Upper lobe of left lung (tissue), 6 donors: ENCODE measurements around the gene TRA2A. TPM values are rescaled to one million over a fixed set of nuclear protein-coding genes. Genes with fewer than 3 reads are reported as not detected.
"Not testable (repeated sequence)": the region's sequence is repeated elsewhere in the genome, so short reads cannot be mapped to it uniquely, and the experiment has no call there.

ENCODE experiments used
- ATAC-seq, 2 donors: fragments of 200-7000 bp; cut with Tn5 transposase; one replicate each; pipeline ENCODE4 v1.9.1; 2022; ENCODE audit warnings: mild to moderate bottlenecking in 2 of 2, moderate library complexity in 2 of 2; ENCODE audit not compliant: low FRiP score in 2 of 2
- DNase-seq, 2 donors: peaks; one replicate each; pipeline ENCODE4 v3.0.0-alpha.2; 2019 to 2020
- H3K27ac ChIP-seq, 4 donors: fragments of 200-600 bp; sonication (generic); one replicate each; pipeline ENCODE4 v1.5.1; 2016 to 2019
- H3K27me3 ChIP-seq, 4 donors: fragments of 200-600 bp; sonication (generic); one replicate each; pipeline ENCODE4 v1.5.1; 2017 to 2019
- H3K36me3 ChIP-seq, 4 donors: fragments of 200-600 bp; sonication (generic); one replicate each; pipeline ENCODE4 v1.5.1; 2016 to 2019
- H3K4me1 ChIP-seq, 4 donors: fragments of 200-600 bp; sonication (generic); one replicate each; pipeline ENCODE4 v1.5.1; 2018 to 2019
- H3K4me3 ChIP-seq, 4 donors: fragments of 200-600 bp; sonication (generic); one replicate each; pipeline ENCODE4 v1.5.1; 2017 to 2019; ENCODE audit warnings: mild to moderate bottlenecking in 2 of 4, moderate library complexity in 1 of 4
- H3K9me3 ChIP-seq, 4 donors: fragments of 200-600 bp; sonication (generic); one replicate each; pipeline ENCODE4 v1.5.1; 2018 to 2019
- CTCF ChIP-seq, 6 experiments: fragments of 450-650 bp in 4 of 6; fragments of 200-600 bp in 2 of 6; sonication (generic) in 2 of 6; IDR thresholded peaks; one replicate each; pipeline ENCODE4 v1.5.1; 2016 to 2019; ENCODE audit warnings: antibody characterized with exemption in 6 of 6
- EP300 ChIP-seq, 4 donors: sonication (generic); formaldehyde crosslinking; IDR thresholded peaks; one replicate each; pipeline ENCODE4 v1.5.1; 2017; ENCODE audit warnings: antibody characterized with exemption in 4 of 4, control low read depth in 2 of 4
- POLR2A ChIP-seq, 4 donors: fragments of 450-650 bp; IDR thresholded peaks; one replicate each; pipeline ENCODE4 v1.5.1; 2016 to 2017; ENCODE audit warnings: antibody characterized with exemption in 4 of 4, mild to moderate bottlenecking in 2 of 4
- POLR2AphosphoS5 ChIP-seq, 2 donors: sonication (generic); formaldehyde crosslinking; IDR thresholded peaks; one replicate each; pipeline ENCODE4 v1.5.1; 2017; ENCODE audit warnings: antibody characterized with exemption in 2 of 2
- WGBS, 2 donors: methylation state at CpG; one replicate each; pipeline ENCODE4 v1.1.5; 2017 to 2018; 5-methylcytosine and 5-hydroxymethylcytosine counted together
- total RNA-seq, 6 donors: library from RNA; depleted of rRNA in 4 of 6; stranded (reverse); fragments of >200 nt in 4 of 6; gene quantifications; one replicate each; pipeline versions ENCODE4 v1.1.0 to v1.2.1, GENCODE V29; 2016 to 2021
- donor health status: DM: no; HTN: no; CAD: no; lungs with moderate emphysema.
- donor health status: DM: no; HTN: yes; CAD: no; lungs with severe emphysema.

TRA2A gene
- total RNA-seq, 6 donors from 2014 or later: 35.1 to 192 (median 61.0) TPM

- no peak for ATAC-seq
- TF ChIP-seq POLR2AphosphoS5 (IDR thresholded peaks at IDR 0.05) (no peak), CTCF (IDR thresholded peaks at IDR 0.05) (no peak), EP300 (IDR thresholded peaks at IDR 0.05) (no peak), POLR2A (IDR thresholded peaks at IDR 0.05) (no peak)
Observed at GRCh38 chr7:23520582-23520981, 11.2 kb downstream of the TRA2A start.

GRCh38 chr7:23514755-23515154, 17.0 kb downstream of the TRA2A start:
- Histone ChIP-seq H3K9me3 (no peaks in the 10 kb centered on the region), H3K27me3 (no peaks in the 10 kb centered on the region), H3K27ac (no peak overlapping the region), H3K4me1 (no peaks in the 10 kb centered on the region), H3K4me3 (no peak overlapping the region), H3K36me3 (peaks cover 49 to 97% (median 85%) of the 10 kb centered on the region in 4 donors)
- TF ChIP-seq EP300 (IDR thresholded peaks at IDR 0.05) (no peak), POLR2A (IDR thresholded peaks at IDR 0.05) (no peak), CTCF (IDR thresholded peaks at IDR 0.05) (no peak), POLR2AphosphoS5 (IDR thresholded peaks at IDR 0.05) (no peak)
- no peak for ATAC-seq
- 91 to 96% methylated on average over 2 of the region's 2 CpGs for WGBS, 2 donors
- no peak for DNase-seq

More at GRCh38 chr7:23520582-23520981, 11.2 kb downstream of the TRA2A start:
- WGBS, 2 donors: 94 to 96% methylated on average over 7 of the region's 7 CpGs
- Histone ChIP-seq H3K36me3 (peaks cover 14 to 61% (median 52%) of the 10 kb centered on the region in 4 donors), H3K27ac (no peak overlapping the region), H3K4me1 (peaks cover 4 to 28% (median 21%) of the 10 kb centered on the region in 4 donors), H3K4me3 (no peak overlapping the region), H3K9me3 (no peaks in the 10 kb centered on the region), H3K27me3 (no peaks in the 10 kb centered on the region)
- DNase-seq: no peak

- not testable (repeated sequence) for H3K4me3 ChIP-seq, H3K9me3 ChIP-seq, DNase-seq, H3K27ac ChIP-seq, ATAC-seq, H3K27me3 ChIP-seq, H3K4me1 ChIP-seq
- H3K36me3 ChIP-seq: peaks cover 51 to 97% (median 84%) of the 10 kb centered on the region in 4 donors
- 79 to 81% methylated on average over 6 of the region's 6 CpGs for WGBS, 2 donors
Observed at GRCh38 chr7:23513746-23514145, 18.0 kb downstream of the TRA2A start.

- Histone ChIP-seq H3K9me3 (no peaks in the 10 kb centered on the region), H3K27ac (no peak overlapping the region), H3K4me1 (peaks cover 0 to 5% (median 0%) of the 10 kb centered on the region in 4 donors), H3K36me3 (peaks cover 0 to under 1% (median 0%) of the 10 kb centered on the region in 4 donors), H3K4me3 (no peak overlapping the region), H3K27me3 (no peaks in the 10 kb centered on the region)
- DNase-seq (no peak), ATAC-seq (no peak)
- 84 to 91% methylated on average over 9 of the region's 9 CpGs for WGBS, 2 donors
- TF ChIP-seq EP300 (IDR thresholded peaks at IDR 0.05) (no peak), POLR2AphosphoS5 (IDR thresholded peaks at IDR 0.05) (no peak)
Observed at GRCh38 chr7:23494009-23494408, 37.8 kb downstream of the TRA2A start.

- 37 to 50% methylated on average over 3 of the region's 3 CpGs for WGBS, 2 donors
- DNase-seq: no peak
- Histone ChIP-seq H3K4me1 (peaks cover 0 to 5% (median 0%) of the 10 kb centered on the region in 4 donors), H3K27me3 (no peaks in the 10 kb centered on the region), H3K4me3 (no peak overlapping the region), H3K36me3 (no peaks in the 10 kb centered on the region), H3K9me3 (no peaks in the 10 kb centered on the region), H3K27ac (no peak overlapping the region)
- ATAC-seq: no peak
- TF ChIP-seq POLR2A (IDR thresholded peaks at IDR 0.05) (no peak), CTCF (IDR thresholded peaks at IDR 0.05) (no peak)
Observed at GRCh38 chr7:23491502-23491901, 40.3 kb downstream of the TRA2A start.

- DNase-seq: peak; percentile 46 to 88
- Histone ChIP-seq H3K4me1 (peaks cover 0 to 5% (median 0%) of the 10 kb centered on the region in 4 donors), H3K36me3 (no peaks in the 10 kb centered on the region), H3K4me3 (peak overlapping the region; percentile 16 to 61 (median 54)), H3K27me3 (no peaks in the 10 kb centered on the region), H3K9me3 (no peaks in the 10 kb centered on the region), H3K27ac (peak overlapping the region in 3 of 4 donors; percentile 24 to 69 (median 68))
- WGBS, 2 donors: 30 to 60% methylated on average over 16 to 56 of the region's 56 CpGs
- ATAC-seq: peak; percentile 69 to 90
- TF ChIP-seq CTCF (IDR thresholded peaks at IDR 0.05): no peak
- TF ChIP-seq POLR2A (IDR thresholded peaks at IDR 0.05): no peak
- TF ChIP-seq POLR2AphosphoS5 (IDR thresholded peaks at IDR 0.05): no peak
Observed at GRCh38 chr7:23490357-23491135, 41.2 kb downstream of the TRA2A start.

- H3K4me3 ChIP-seq, DNase-seq, H3K27me3 ChIP-seq, H3K9me3 ChIP-seq, ATAC-seq, H3K36me3 ChIP-seq, H3K4me1 ChIP-seq, H3K27ac ChIP-seq: not testable (repeated sequence)
- 96 to 97% methylated on average over 13 of the region's 13 CpGs for WGBS, 2 donors
Observed at GRCh38 chr7:23488714-23489113, 43.1 kb downstream of the TRA2A start.
